HepG2 (cell line): ENCODE results near the gene PPARA. TPM values are rescaled to one million over a fixed set of nuclear protein-coding genes. Genes with fewer than 3 reads are reported as not detected.

Source experiments
- CREM ChIP-seq, 2 experiments: sonication (generic) in 1 of 2; formaldehyde crosslinking in 1 of 2; IDR thresholded peaks; 2 replicates each; pipeline versions ENCODE4 v1.4.0 to v1.6.1; 2016 to 2020; ENCODE audit warnings: antibody characterized with exemption in 1 of 2, mild to moderate bottlenecking in 1 of 2, missing genetic modification reagents in 1 of 2
- DR1 ChIP-seq: sonication (generic); formaldehyde crosslinking; IDR thresholded peaks from 2 replicates; pipeline ENCODE4 v1.8.0; 2021; ENCODE audit warnings: mild to moderate bottlenecking, missing genetic modification reagents, inconsistent platforms
- FOXA1 ChIP-seq, 2 experiments: fragments of 450-650 bp in 1 of 2; sonication (generic) in 1 of 2; formaldehyde crosslinking in 1 of 2; IDR thresholded peaks; 2 replicates each; pipeline versions ENCODE4 v1.4.0 to v1.6.1; 2016 to 2020; ENCODE audit warnings: missing genetic modification reagents in 1 of 2
- HDAC1 ChIP-seq: sonication (generic); formaldehyde crosslinking; IDR thresholded peaks from 2 replicates; pipeline ENCODE4 v1.5.1; 2020; ENCODE audit warnings: mild to moderate bottlenecking, missing genetic modification reagents
- NR2C2 ChIP-seq: sonication (generic); formaldehyde crosslinking; IDR thresholded peaks from 2 replicates; pipeline ENCODE4 v1.4.0; 2020; ENCODE audit warnings: missing genetic modification reagents, mild to moderate bottlenecking, moderate library complexity, borderline replicate concordance
- PHB2 ChIP-seq: fragments of 450-650 bp; IDR thresholded peaks from 2 replicates; pipeline ENCODE4 v1.6.1; 2018; ENCODE audit not compliant: partially characterized antibody
- SMYD3 ChIP-seq: sonication (generic); formaldehyde crosslinking; IDR thresholded peaks from 2 replicates; pipeline ENCODE4 v1.8.1; 2023; ENCODE audit warnings: mild to moderate bottlenecking, missing genetic modification reagents
- SNAPC2 ChIP-seq: sonication (generic); formaldehyde crosslinking; IDR thresholded peaks from 2 replicates; pipeline ENCODE4 v1.8.1; 2022; ENCODE audit warnings: mild to moderate bottlenecking, missing genetic modification reagents
- ZBTB3 ChIP-seq: sonication (generic); formaldehyde crosslinking; IDR thresholded peaks from 2 replicates; pipeline ENCODE4 v1.4.0; 2020; ENCODE audit warnings: low read depth, mild to moderate bottlenecking, moderate library complexity, missing genetic modification reagents, borderline replicate concordance
- ZNF296 ChIP-seq: sonication (generic); formaldehyde crosslinking; conservative IDR thresholded peaks from 2 replicates; pipeline ENCODE4 v1.5.0; 2020; ENCODE audit warnings: mild to moderate bottlenecking, missing genetic modification reagents
- ZNF331 ChIP-seq: sonication (generic); formaldehyde crosslinking; IDR thresholded peaks from 2 replicates; pipeline ENCODE4 v1.4.0; 2020; ENCODE audit warnings: missing genetic modification reagents
- ZNF550 ChIP-seq: sonication (generic); formaldehyde crosslinking; IDR thresholded peaks from 2 replicates; pipeline ENCODE4 v1.4.0; 2020; ENCODE audit warnings: mild to moderate bottlenecking, missing genetic modification reagents, borderline replicate concordance
- ZNF7 ChIP-seq: IDR thresholded peaks from 2 replicates; pipeline ENCODE4 v1.6.1; 2016; ENCODE audit warnings: missing biosample characterization, missing genetic modification reagents
- ZNF747 ChIP-seq: sonication (generic); formaldehyde crosslinking; IDR thresholded peaks from 2 replicates; pipeline ENCODE4 v1.8.1; 2023; ENCODE audit warnings: missing genetic modification reagents, mild to moderate bottlenecking, borderline replicate concordance
- ZNF766 ChIP-seq: sonication (generic); formaldehyde crosslinking; IDR thresholded peaks from 2 replicates; pipeline ENCODE4 v1.5.0; 2020; ENCODE audit warnings: missing genetic modification reagents, borderline replicate concordance
- ZNF850 ChIP-seq: sonication (generic); formaldehyde crosslinking; conservative IDR thresholded peaks from 2 replicates; pipeline ENCODE4 v1.9.0; 2021; ENCODE audit warnings: mild to moderate bottlenecking, missing genetic modification reagents
- ZSCAN20 ChIP-seq: sonication (generic); formaldehyde crosslinking; IDR thresholded peaks from 2 replicates; pipeline ENCODE4 v1.4.0; 2020; ENCODE audit warnings: missing genetic modification reagents, mild to moderate bottlenecking, borderline replicate concordance
- polyA plus RNA-seq, 8 experiments: library from polyadenylated mRNA; depleted of rRNA in 3 of 8; stranded (reverse) in 7 of 8; unstranded in 1 of 8; fragments of >200 nt; fragmentation: Illumina TruSeq in 4 of 8; extraction: Trizol in 4 of 8; gene quantifications; 2 replicates each; pipeline versions ENCODE4 v1.2.1 to v1.2.3, GENCODE V29; 2011 to 2016; ENCODE audit warnings: low read depth in 4 of 8, missing spikeins in 1 of 8, mixed read lengths in 1 of 8; ENCODE audit not compliant: insufficient read depth in 1 of 8
- total RNA-seq, 5 experiments: library from RNA; depleted of rRNA; stranded (reverse); fragments of >200 nt; fragmentation: Illumina TruSeq; extraction: Trizol; gene quantifications; 2 replicates each; pipeline ENCODE4 v1.2.3, GENCODE V29; 2016; ENCODE audit warnings: low read depth in 1 of 5
- TF ChIP-seq, protein P1 (sequence below): sonication (generic); formaldehyde crosslinking; IDR thresholded peaks from 2 replicates; pipeline ENCODE4 v1.8.1; 2023; ENCODE audit warnings: mild to moderate bottlenecking, missing genetic modification reagents
- TF ChIP-seq, protein P2 (sequence below): sonication (generic); formaldehyde crosslinking; IDR thresholded peaks from 2 replicates; pipeline ENCODE4 v1.4.0; 2020; ENCODE audit warnings: missing genetic modification reagents
- TF ChIP-seq, protein P3 (sequence below): sonication (generic); formaldehyde crosslinking; IDR thresholded peaks from 2 replicates; pipeline ENCODE4 v1.4.0; 2020; ENCODE audit warnings: missing genetic modification reagents, borderline replicate concordance
- TF ChIP-seq, protein P4 (sequence below): sonication (generic); formaldehyde crosslinking; IDR thresholded peaks from 2 replicates; pipeline ENCODE4 v1.4.0; 2020; ENCODE audit warnings: mild to moderate bottlenecking, missing genetic modification reagents

The PPARA gene
- total and polyA plus RNA-seq, 2 of the 13 experiments (the other 11 are each of a cell fraction or from before 2014, with no cell fraction given) = 18.2 to 24.7 TPM

DNA sequence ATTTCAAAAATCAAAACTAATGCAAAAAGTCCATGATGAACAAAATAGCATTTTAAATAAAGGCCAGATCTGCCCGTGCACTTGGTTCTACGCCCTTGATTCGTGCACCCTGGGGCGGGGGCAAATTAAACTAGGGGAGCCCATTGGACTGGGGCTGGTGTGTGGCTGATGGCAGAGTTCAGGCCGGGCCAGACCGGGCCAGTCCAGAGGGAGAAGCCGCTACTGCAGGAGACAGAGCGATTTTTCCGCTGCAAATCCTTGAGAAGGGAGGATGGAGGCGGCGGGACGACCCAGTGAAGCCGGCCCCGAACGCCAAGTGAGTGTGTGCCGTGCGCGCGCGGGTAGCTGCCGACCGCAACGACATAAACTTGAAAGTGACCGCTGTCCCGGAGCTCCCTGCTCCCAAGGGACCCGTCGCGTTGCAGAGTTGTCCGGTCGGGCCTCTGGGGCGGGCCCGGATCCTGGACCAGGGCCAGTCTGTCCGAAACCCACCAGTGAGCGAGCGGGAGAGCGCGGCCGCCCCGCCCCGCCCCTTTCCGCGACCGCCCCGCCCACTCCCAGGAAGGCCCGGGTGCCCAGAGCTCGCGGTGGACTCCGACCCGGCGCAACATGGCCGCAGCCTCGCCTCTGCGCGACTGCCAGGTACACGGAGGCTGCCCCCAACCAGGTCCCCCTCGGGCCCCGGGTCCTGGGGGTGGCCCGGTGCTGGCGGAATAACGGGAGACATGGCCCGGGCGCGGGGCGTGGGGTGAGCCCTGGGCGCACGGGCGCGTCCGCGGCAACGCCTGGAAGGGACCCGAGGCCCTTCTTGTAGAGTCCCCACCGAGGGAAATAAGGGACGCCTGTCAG, 117.3 kb downstream of the PPARA start, which contains the start of gene TTC38 (continued):
- TF ChIP-seq SNAPC2 (CRISPR knock-in tag) (peak; percentile 39; the same call in 1 of the 2 replicates), ZNF550 (no peak), CREM (IDR thresholded peaks at IDR 0.05) (no peak), CREM (CRISPR knock-in tag; IDR thresholded peaks at IDR 0.05) (no peak), SMYD3 (CRISPR knock-in tag) (no peak; the same call in 1 of the 2 replicates), ZSCAN20 (no peak), ZNF766 (CRISPR knock-in tag) (peak; percentile 4; the same call in 1 of the 2 replicates), ZNF7 (no peak), HDAC1 (CRISPR knock-in tag) (peak; percentile 76), DR1 (no peak; the same call in 1 of the 2 replicates), NR2C2 (CRISPR knock-in tag) (peak; percentile 22; the same call in 1 of the 2 replicates), PHB2 (no peak), ZNF296 (CRISPR knock-in tag) (no peak), FOXA1 (IDR thresholded peaks at IDR 0.05) (no peak), FOXA1 (CRISPR knock-in tag; IDR thresholded peaks at IDR 0.05) (no peak), ZBTB3 (CRISPR knock-in tag) (no peak; the same call in 1 of the 2 replicates), ZNF331 (CRISPR knock-in tag) (0 out of 2 replicates have a peak, but pooled peaks have one; percentile 69), ZNF747 (CRISPR knock-in tag) (no peak), ZNF850 (CRISPR knock-in tag) (no peak)
- TF ChIP-seq, protein P1, sequence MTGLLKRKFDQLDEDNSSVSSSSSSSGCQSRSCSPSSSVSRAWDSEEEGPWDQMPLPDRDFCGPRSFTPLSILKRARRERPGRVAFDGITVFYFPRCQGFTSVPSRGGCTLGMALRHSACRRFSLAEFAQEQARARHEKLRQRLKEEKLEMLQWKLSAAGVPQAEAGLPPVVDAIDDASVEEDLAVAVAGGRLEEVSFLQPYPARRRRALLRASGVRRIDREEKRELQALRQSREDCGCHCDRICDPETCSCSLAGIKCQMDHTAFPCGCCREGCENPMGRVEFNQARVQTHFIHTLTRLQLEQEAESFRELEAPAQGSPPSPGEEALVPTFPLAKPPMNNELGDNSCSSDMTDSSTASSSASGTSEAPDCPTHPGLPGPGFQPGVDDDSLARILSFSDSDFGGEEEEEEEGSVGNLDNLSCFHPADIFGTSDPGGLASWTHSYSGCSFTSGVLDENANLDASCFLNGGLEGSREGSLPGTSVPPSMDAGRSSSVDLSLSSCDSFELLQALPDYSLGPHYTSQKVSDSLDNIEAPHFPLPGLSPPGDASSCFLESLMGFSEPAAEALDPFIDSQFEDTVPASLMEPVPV = 0 out of 2 replicates have a peak, but pooled peaks have one; percentile 76
- TF ChIP-seq, protein P2, sequence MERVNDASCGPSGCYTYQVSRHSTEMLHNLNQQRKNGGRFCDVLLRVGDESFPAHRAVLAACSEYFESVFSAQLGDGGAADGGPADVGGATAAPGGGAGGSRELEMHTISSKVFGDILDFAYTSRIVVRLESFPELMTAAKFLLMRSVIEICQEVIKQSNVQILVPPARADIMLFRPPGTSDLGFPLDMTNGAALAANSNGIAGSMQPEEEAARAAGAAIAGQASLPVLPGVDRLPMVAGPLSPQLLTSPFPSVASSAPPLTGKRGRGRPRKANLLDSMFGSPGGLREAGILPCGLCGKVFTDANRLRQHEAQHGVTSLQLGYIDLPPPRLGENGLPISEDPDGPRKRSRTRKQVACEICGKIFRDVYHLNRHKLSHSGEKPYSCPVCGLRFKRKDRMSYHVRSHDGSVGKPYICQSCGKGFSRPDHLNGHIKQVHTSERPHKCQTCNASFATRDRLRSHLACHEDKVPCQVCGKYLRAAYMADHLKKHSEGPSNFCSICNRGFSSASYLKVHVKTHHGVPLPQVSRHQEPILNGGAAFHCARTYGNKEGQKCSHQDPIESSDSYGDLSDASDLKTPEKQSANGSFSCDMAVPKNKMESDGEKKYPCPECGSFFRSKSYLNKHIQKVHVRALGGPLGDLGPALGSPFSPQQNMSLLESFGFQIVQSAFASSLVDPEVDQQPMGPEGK (CRISPR knock-in tag) = peak; percentile 63; the same call in 1 of the 2 replicates
- TF ChIP-seq, protein P3, sequence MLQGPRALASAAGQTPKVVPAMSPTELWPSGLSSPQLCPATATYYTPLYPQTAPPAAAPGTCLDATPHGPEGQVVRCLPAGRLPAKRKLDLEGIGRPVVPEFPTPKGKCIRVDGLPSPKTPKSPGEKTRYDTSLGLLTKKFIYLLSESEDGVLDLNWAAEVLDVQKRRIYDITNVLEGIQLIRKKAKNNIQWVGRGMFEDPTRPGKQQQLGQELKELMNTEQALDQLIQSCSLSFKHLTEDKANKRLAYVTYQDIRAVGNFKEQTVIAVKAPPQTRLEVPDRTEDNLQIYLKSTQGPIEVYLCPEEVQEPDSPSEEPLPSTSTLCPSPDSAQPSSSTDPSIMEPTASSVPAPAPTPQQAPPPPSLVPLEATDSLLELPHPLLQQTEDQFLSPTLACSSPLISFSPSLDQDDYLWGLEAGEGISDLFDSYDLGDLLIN (CRISPR knock-in tag) = no peak
- TF ChIP-seq, protein P4, sequence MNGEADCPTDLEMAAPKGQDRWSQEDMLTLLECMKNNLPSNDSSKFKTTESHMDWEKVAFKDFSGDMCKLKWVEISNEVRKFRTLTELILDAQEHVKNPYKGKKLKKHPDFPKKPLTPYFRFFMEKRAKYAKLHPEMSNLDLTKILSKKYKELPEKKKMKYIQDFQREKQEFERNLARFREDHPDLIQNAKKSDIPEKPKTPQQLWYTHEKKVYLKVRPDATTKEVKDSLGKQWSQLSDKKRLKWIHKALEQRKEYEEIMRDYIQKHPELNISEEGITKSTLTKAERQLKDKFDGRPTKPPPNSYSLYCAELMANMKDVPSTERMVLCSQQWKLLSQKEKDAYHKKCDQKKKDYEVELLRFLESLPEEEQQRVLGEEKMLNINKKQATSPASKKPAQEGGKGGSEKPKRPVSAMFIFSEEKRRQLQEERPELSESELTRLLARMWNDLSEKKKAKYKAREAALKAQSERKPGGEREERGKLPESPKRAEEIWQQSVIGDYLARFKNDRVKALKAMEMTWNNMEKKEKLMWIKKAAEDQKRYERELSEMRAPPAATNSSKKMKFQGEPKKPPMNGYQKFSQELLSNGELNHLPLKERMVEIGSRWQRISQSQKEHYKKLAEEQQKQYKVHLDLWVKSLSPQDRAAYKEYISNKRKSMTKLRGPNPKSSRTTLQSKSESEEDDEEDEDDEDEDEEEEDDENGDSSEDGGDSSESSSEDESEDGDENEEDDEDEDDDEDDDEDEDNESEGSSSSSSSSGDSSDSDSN = peak; percentile 90
